ENCODE results near the gene TUBA1A. TPM values are rescaled to one million over a fixed set of nuclear protein-coding genes. Genes with fewer than 3 reads are reported as not detected.
"Not testable (repeated sequence)": the region's sequence is repeated elsewhere in the genome, so short reads cannot be mapped to it uniquely, and the experiment has no call there.

TUBA1A gene
- total RNA-seq, 1 donor = 478 TPM

GRCh38 chr12:49223122-49223521, 34.2 kb upstream of the TUBA1A start:
- Histone ChIP-seq H3K27me3 (ENCODE audit: insufficient read depth, low read length) (no peaks in the 10 kb centered on the region), H3K4me1 (ENCODE audit: insufficient read depth, low read length) (peaks cover 7% of the 10 kb centered on the region), H3K4me2 (ENCODE audit: insufficient read depth, low read length) (peak overlapping the region; percentile 46), H3K4me3 (ENCODE audit: insufficient read depth, low read length) (no peak overlapping the region), H4K20me1 (ENCODE audit: insufficient read depth, low read length) (no peaks in the 10 kb centered on the region), H3K79me2 (ENCODE audit: insufficient read depth, low read length) (no peaks in the 10 kb centered on the region), H3K9me3 (ENCODE audit: low read depth, low read length) (no peaks in the 10 kb centered on the region), H3K36me3 (ENCODE audit: insufficient read depth, low read length) (no peaks in the 10 kb centered on the region), H2AFZ (ENCODE audit: low read length) (peak overlapping the region; percentile 72), H3K27ac (ENCODE audit: low read depth, low read length) (peak overlapping the region; percentile 72)
- no peak for TF ChIP-seq CTCF (IDR thresholded peaks at IDR 0.05; ENCODE audit: extremely low read depth, low read depth, low read length)
- DNase-seq (ENCODE audit: insufficient read length, low spot score, missing footprints) = no peak

- Histone ChIP-seq H2AFZ (ENCODE audit: low read length) (no peak overlapping the region), H3K4me2 (ENCODE audit: insufficient read depth, low read length) (no peak overlapping the region), H3K4me1 (ENCODE audit: insufficient read depth, low read length) (peaks cover 7% of the 10 kb centered on the region), H3K27ac (ENCODE audit: low read depth, low read length) (no peak overlapping the region), H3K36me3 (ENCODE audit: insufficient read depth, low read length) (no peaks in the 10 kb centered on the region), H3K79me2 (ENCODE audit: insufficient read depth, low read length) (no peaks in the 10 kb centered on the region), H3K9me3 (ENCODE audit: low read depth, low read length) (no peaks in the 10 kb centered on the region), H4K20me1 (ENCODE audit: insufficient read depth, low read length) (no peaks in the 10 kb centered on the region), H3K4me3 (ENCODE audit: insufficient read depth, low read length) (no peak overlapping the region), H3K27me3 (ENCODE audit: insufficient read depth, low read length) (no peaks in the 10 kb centered on the region)
- TF ChIP-seq CTCF (IDR thresholded peaks at IDR 0.05; ENCODE audit: extremely low read depth, low read depth, low read length) = no peak
- no peak for DNase-seq (ENCODE audit: insufficient read length, low spot score, missing footprints)
Measured at GRCh38 chr12:49220972-49221371, 32.1 kb upstream of the TUBA1A start.

DNA sequence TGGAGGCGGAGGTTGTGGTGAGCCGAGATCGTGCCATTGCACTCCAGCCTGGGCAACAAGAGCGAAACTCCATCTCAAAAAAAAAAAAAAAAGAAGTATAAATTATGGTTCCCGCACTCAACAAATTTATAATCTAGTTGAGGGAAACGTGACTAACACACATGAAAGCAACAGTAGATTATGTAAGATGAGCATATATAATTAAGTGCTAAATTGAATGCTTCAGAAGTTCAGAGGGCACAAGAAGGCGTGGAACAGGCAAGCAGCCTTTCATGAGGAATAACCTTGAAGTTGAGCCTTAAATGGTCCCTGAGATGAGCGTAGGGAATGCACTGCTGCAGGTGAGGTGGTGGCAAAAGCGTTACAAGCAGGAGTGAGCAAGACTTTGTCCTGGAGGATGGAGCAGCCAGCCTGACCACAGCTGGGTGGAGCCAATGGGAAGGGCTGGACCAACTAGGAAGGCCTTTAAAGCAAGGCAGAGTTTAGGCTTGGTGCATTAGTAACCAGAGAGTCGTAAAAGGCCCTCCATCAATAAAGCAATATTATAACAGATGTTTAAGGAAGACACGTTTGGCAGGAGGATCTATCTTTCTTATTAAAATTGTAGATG, 30.6 kb upstream of the TUBA1A start:
- no peak overlapping the region for H3K4me2 ChIP-seq (ENCODE audit: insufficient read depth, low read length)

GRCh38 chr12:49212572-49212971, 23.7 kb upstream of the TUBA1A start:
- Histone ChIP-seq H3K4me1 (ENCODE audit: insufficient read depth, low read length) (peaks cover 21% of the 10 kb centered on the region), H3K27ac (ENCODE audit: low read depth, low read length) (no peak overlapping the region), H3K79me2 (ENCODE audit: insufficient read depth, low read length) (no peaks in the 10 kb centered on the region), H3K4me3 (ENCODE audit: insufficient read depth, low read length) (no peak overlapping the region), H3K9me3 (ENCODE audit: low read depth, low read length) (no peaks in the 10 kb centered on the region), H3K27me3 (ENCODE audit: insufficient read depth, low read length) (no peaks in the 10 kb centered on the region), H3K4me2 (ENCODE audit: insufficient read depth, low read length) (no peak overlapping the region), H3K36me3 (ENCODE audit: insufficient read depth, low read length) (no peaks in the 10 kb centered on the region), H2AFZ (ENCODE audit: low read length) (no peak overlapping the region), H4K20me1 (ENCODE audit: insufficient read depth, low read length) (no peaks in the 10 kb centered on the region)
- DNase-seq (ENCODE audit: insufficient read length, low spot score, missing footprints) = no peak
- no peak for TF ChIP-seq CTCF (IDR thresholded peaks at IDR 0.05; ENCODE audit: extremely low read depth, low read depth, low read length)

More for the DNA sequence above, 30.6 kb upstream of the TUBA1A start:
- no peak for DNase-seq (ENCODE audit: insufficient read length, low spot score, missing footprints)
- no peaks in the 10 kb centered on the region for H3K79me2 ChIP-seq (ENCODE audit: insufficient read depth, low read length)
- H3K27ac ChIP-seq (ENCODE audit: low read depth, low read length) = no peak overlapping the region
- no peak overlapping the region for H3K4me3 ChIP-seq (ENCODE audit: insufficient read depth, low read length)
- H3K27me3 ChIP-seq (ENCODE audit: insufficient read depth, low read length) = no peaks in the 10 kb centered on the region
- no peaks in the 10 kb centered on the region for H3K9me3 ChIP-seq (ENCODE audit: low read depth, low read length)
- H2AFZ ChIP-seq (ENCODE audit: low read length) = peak overlapping the region; percentile 9
- H3K4me1 ChIP-seq (ENCODE audit: insufficient read depth, low read length) = peaks cover 16% of the 10 kb centered on the region
- H3K36me3 ChIP-seq (ENCODE audit: insufficient read depth, low read length) = no peaks in the 10 kb centered on the region
- no peak for TF ChIP-seq CTCF (IDR thresholded peaks at IDR 0.05; ENCODE audit: extremely low read depth, low read depth, low read length)
- H4K20me1 ChIP-seq (ENCODE audit: insufficient read depth, low read length) = no peaks in the 10 kb centered on the region

GRCh38 chr12:49210703-49211102, 21.8 kb upstream of the TUBA1A start:
- DNase-seq (ENCODE audit: insufficient read length, low spot score, missing footprints); H3K36me3 ChIP-seq (ENCODE audit: insufficient read depth, low read length); H3K4me3 ChIP-seq (ENCODE audit: insufficient read depth, low read length); H3K9me3 ChIP-seq (ENCODE audit: low read depth, low read length); H3K4me2 ChIP-seq (ENCODE audit: insufficient read depth, low read length); H4K20me1 ChIP-seq (ENCODE audit: insufficient read depth, low read length); H3K79me2 ChIP-seq (ENCODE audit: insufficient read depth, low read length); H3K27ac ChIP-seq (ENCODE audit: low read depth, low read length); H2AFZ ChIP-seq (ENCODE audit: low read length); H3K27me3 ChIP-seq (ENCODE audit: insufficient read depth, low read length): not testable (repeated sequence)
- H3K4me1 ChIP-seq (ENCODE audit: insufficient read depth, low read length) = peaks cover 21% of the 10 kb centered on the region
